ENCODE measurements around the gene MAPKBP1. TPM values are rescaled to one million over a fixed set of nuclear protein-coding genes. Genes with fewer than 3 reads are reported as not detected.

Gene MAPKBP1
- total and polyA plus RNA-seq, 2 of the 13 experiments (the other 11 are each of a cell fraction or from before 2014, with no cell fraction given), result 3.0 to 7.3 TPM

GRCh38 chr15:41730543-41730942 is 43.7 kb upstream of the MAPKBP1 start:
- ATAC-seq (no peak), DNase-seq (ENCODE audit: low spot score) (no peak), FAIRE-seq (no peak)
- H3K79me2 ChIP-seq (ENCODE audit: insufficient read depth, low read length), result no peaks in the 10 kb centered on the region
- ChIA-PET CTCF (ENCODE audit: low intra/inter-chr PET ratio, low total read pairs) (no interaction called here), POLR2A (no interaction called here)
- H3K27ac ChIP-seq (ENCODE audit: extremely low read length, insufficient read depth, low read length), result no peak overlapping the region
- in situ Hi-C loops (cut with HindIII; ENCODE audit: extremely low pct_ligation_motif_present, low pct_unique_long_range_greater_than_20kb) (no loop called here), intact Hi-C loops (cut with micrococcal nuclease; ENCODE audit: unreplicated experiment) (no loop called here)
- no TSS peak for BruUV-seq (replicated peaks)
- WGBS (ENCODE audit: low lambda C conversion rate), result 93% methylated on average over 4 of the region's 4 CpGs
- H3K4me3 ChIP-seq (replicated peaks in 1 of 3; ENCODE audit: insufficient read depth in 1 of 3, low read depth in 2 of 3, low read length in 3 of 3), result no peak overlapping the region
- H3K9me3 ChIP-seq (ENCODE audit: low read length), result no peaks in the 10 kb centered on the region
- peaks cover 2 to 34% of the 10 kb centered on the region in 2 experiments; a peak in 4 of 5 replicates for H3K36me3 ChIP-seq (replicated peaks in 1 of 2; ENCODE audit: control insufficient read depth in 1 of 2, insufficient read depth in 2 of 2, low read length in 2 of 2)
- H3K4me1 ChIP-seq (ENCODE audit: insufficient read depth, low read length), result no peaks in the 10 kb centered on the region
- H3K9ac ChIP-seq (ENCODE audit: insufficient read depth, low read depth, low read length), result no peak overlapping the region
- no peak overlapping the region for H2AFZ ChIP-seq (ENCODE audit: low read length)
- no peaks in the 10 kb centered on the region for H4K20me1 ChIP-seq (ENCODE audit: insufficient read depth, low read length)
- H3K4me2 ChIP-seq (ENCODE audit: low read depth, low read length), result no peak overlapping the region
- H3K27me3 ChIP-seq (ENCODE audit: control insufficient read depth in 1 of 2, insufficient read depth in 2 of 2, low read length in 2 of 2), result no peaks in the 10 kb centered on the region
- no peak for TF ChIP-seq ZNF747 (CRISPR knock-in tag; IDR thresholded peaks at IDR 0.05; ENCODE audit: borderline replicate concordance)
- TF ChIP-seq ZNF468 (CRISPR knock-in tag; IDR thresholded peaks at IDR 0.05), result no peak
- TF ChIP-seq ZNF317 (CRISPR knock-in tag; IDR thresholded peaks at IDR 0.05), result no peak
- no peak for TF ChIP-seq STAG1 (CRISPR knock-in tag; IDR thresholded peaks at IDR 0.05)
- no peak for TF ChIP-seq ZBTB4 (CRISPR knock-in tag; IDR thresholded peaks at IDR 0.05; ENCODE audit: borderline replicate concordance)
- no peak for TF ChIP-seq HMGXB4 (CRISPR knock-in tag; IDR thresholded peaks at IDR 0.05; ENCODE audit: borderline replicate concordance in 1 of 2, low read depth in 1 of 2)
- TF ChIP-seq ZNF280B (CRISPR knock-in tag; IDR thresholded peaks at IDR 0.05; ENCODE audit: borderline replicate concordance), result no peak
- no peak for TF ChIP-seq ZNF552 (CRISPR knock-in tag; IDR thresholded peaks at IDR 0.05; ENCODE audit: borderline replicate concordance)
- TF ChIP-seq ZNF678 (CRISPR knock-in tag; IDR thresholded peaks at IDR 0.05), result no peak
- TF ChIP-seq ZBTB38 (CRISPR knock-in tag; IDR thresholded peaks at IDR 0.05), result no peak
- TF ChIP-seq PATZ1 (CRISPR knock-in tag; IDR thresholded peaks at IDR 0.05), result no peak
- TF ChIP-seq ZNF597 (CRISPR knock-in tag; IDR thresholded peaks at IDR 0.05), result no peak
- TF ChIP-seq ZNF20 (CRISPR knock-in tag; IDR thresholded peaks at IDR 0.05), result no peak
- TF ChIP-seq MAFF (IDR thresholded peaks at IDR 0.05; ENCODE audit: low read depth, low read length), result no peak
- TF ChIP-seq NAIF1 (CRISPR knock-in tag; IDR thresholded peaks at IDR 0.05; ENCODE audit: borderline replicate concordance), result no peak
